ENCODE measurements around the gene PRKAB1.

The PRKAB1 gene

GRCh38 chr12:119714614-119715267, 46.8 kb downstream of the PRKAB1 start:
- DNase-seq: no peak

- no peak for DNase-seq
Measured at GRCh38 chr12:119715268-119715620, 47.3 kb downstream of the PRKAB1 start.

- DNase-seq: no peak
Measured at GRCh38 chr12:119718141-119718540, 50.2 kb downstream of the PRKAB1 start.

- no peak for DNase-seq
Measured at GRCh38 chr12:119720349-119720748, 52.4 kb downstream of the PRKAB1 start.

GRCh38 chr12:119721306-119721705, 53.4 kb downstream of the PRKAB1 start:
- no peak for DNase-seq

GRCh38 chr12:119725523-119725922, 57.6 kb downstream of the PRKAB1 start:
- DNase-seq: no peak

DNA sequence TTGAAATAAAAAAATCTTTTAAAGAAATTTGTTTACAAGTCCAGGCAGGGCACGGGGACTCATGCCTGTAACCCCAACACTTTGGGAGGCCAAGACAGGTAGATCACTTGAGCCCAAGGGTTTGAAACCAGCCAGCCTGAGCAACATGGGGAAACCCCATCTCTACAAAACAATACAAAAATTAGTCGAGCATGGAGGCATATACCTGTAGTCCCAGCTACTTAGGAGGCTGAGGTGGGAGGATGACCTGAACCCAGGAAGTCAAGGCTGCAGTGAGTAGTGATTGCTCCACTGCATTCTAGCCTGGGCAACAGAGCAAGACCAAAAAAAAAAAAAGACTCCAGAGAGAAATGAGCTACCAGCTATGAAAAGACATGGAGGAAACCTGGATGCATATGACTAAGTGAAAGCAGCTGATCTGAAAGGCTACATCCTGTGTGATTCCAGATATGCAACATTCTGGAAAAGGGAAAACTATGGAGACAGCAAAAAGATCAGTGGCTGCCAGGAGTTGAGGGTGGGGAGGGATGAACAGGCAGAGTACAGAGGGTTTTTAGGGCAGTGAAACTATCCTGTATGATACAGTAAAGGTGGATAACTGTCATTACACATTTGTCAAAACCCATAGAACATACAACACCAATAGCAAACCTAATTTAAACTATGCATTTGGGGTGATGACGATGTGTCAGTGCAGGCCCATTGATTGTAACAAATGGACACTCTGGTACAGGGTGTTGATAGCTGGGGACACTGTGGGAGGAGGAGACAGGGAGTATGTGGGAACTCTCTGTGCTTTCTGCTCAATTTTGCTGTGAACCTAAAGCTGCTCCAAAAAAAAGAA, 59.9 kb downstream of the PRKAB1 start:
- no peak for DNase-seq

GRCh38 chr12:119728444-119728745, 60.5 kb downstream of the PRKAB1 start:
- no peak for DNase-seq

- no peak for DNase-seq
Measured at GRCh38 chr12:119729871-119730270, 61.9 kb downstream of the PRKAB1 start.

- no peak for DNase-seq
Measured at GRCh38 chr12:119730381-119730780, 62.4 kb downstream of the PRKAB1 start.
